GM18505 (cell line): ENCODE results near the gene AHNAK2.
"Not testable (repeated sequence)": the region's sequence is repeated elsewhere in the genome, so short reads cannot be mapped to it uniquely, and the experiment has no call there.

ENCODE experiments used
- ATAC-seq: cut with Tn5 transposase; IDR thresholded peaks from one replicate; pipeline ENCODE4 v1.9.1; 2021; ENCODE audit not compliant: unreplicated experiment
- POLR2A ChIP-seq: IDR thresholded peaks from 4 replicates; pipeline ENCODE4 v1.6.1; 2011; ENCODE audit warnings: borderline replicate concordance; ENCODE audit not compliant: insufficient read depth, insufficient read length; ENCODE audit errors: extremely low read depth

The AHNAK2 gene

GRCh38 chr14:104924421-104925213 lies 53.6 kb downstream of the AHNAK2 start, which contains the start of gene PLD4:
TSS of gene PLD4 (plus strand) at chr14:104924879. CDS start at chr14:104927141, 2,262 bp downstream.
- no peak for ATAC-seq
- TF ChIP-seq POLR2A: peak; percentile 41

DNA sequence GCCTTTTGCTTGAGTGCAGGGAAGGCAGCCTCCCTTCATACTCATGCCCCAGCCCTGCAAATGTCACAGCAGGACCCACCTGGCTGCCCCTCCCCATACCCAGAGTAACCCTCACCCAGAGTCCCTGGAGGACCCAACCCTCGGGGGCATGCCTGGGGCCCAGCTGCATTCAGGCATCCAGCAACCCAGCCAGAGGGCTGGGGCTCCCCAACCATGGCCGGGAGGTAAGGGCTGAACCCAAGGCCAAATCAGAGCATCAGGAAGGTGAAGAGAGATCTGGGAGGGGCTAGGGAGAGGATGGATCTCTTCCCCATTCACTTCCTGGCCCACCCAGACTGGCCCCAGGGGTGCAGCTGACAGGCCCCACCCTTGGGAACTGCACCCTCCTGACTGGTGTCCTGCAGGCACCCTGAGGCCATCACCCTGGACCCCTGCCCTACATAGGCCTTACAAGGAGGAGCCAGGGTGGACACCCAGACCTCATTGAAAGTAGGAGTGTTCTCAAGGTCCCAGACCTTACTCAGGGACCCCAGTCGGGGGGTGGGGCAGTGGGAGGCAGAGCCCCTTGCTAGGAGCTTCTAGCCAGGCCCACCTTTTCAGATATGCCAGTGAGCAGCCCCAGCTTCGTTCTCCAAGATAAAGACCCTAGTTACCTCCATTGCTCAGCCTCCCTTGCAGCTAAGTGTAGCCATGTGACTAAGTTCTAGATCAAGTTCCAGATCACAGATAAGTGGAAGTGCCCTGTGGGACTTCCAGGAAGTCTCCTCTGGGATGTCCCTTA lies 54.3 kb downstream of the AHNAK2 start:
- no peak for ATAC-seq
- TF ChIP-seq POLR2A: no peak

DNA sequence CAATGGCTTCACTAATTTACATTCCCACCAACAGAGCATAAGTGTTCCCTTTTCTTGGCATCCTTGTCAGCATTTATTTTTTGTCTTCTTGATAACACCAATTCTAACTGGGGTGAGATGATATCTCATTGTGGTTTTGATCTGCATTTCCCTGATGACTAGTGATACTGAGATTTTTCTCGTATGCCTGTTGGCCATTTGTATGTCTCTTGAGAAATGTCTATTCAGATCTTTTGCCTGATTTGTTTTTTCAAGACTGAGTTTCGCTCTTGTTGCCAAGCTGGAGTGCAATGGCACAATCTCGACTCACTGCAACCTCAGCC lies 58.2 kb downstream of the AHNAK2 start:
- no peak for TF ChIP-seq POLR2A
- ATAC-seq: no peak

- not testable (repeated sequence) for ATAC-seq
Measured at GRCh38 chr14:104919152-104919992, 58.8 kb downstream of the AHNAK2 start.

DNA sequence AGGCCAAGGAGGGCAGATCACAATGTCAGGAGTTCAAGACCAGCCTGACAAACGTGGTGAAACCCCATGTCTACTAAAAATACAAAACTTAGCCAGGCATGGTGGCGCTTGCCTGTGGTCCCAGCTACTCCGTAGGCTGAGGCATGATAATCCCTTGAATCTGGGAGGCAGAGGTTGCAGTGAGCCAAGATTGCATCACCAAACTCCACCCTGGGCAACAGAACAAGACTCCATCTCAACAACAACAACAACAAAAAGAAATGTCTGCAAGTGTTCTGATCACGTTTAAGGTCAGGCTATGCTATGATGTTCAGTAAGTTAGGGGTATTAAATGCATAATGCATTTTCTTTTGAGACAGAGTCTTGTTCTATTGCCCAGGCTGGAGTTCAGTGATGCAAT lies 60.2 kb downstream of the AHNAK2 start:
- ATAC-seq: no peak
- no peak for TF ChIP-seq POLR2A

GRCh38 chr14:104917116-104917515 lies 61.1 kb downstream of the AHNAK2 start:
- TF ChIP-seq POLR2A: no peak
- ATAC-seq: no peak

GRCh38 chr14:104913435-104913834 lies 64.7 kb downstream of the AHNAK2 start:
- ATAC-seq: no peak
- TF ChIP-seq POLR2A: no peak

GRCh38 chr14:104912053-104912452 lies 66.1 kb downstream of the AHNAK2 start:
- no peak for TF ChIP-seq POLR2A
- ATAC-seq: no peak

DNA sequence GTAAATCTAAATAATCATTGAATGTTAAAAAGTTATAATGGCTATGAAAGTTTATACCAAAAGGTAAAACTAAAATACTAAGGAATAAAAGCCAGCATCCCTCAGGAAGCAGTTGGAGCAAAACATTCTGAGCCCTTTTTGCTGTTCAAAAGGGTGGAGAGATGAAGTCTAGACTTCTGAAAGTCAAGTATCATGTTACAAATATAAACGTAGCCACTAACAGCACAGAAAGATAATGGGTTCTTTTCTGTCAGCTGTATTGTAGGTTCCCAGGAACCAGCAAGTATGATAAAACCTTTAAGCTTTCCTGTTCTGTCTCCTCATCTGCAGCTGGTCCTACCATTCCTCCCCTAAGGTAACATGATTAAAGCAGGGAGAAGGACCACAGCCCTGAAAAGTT lies 69.9 kb downstream of the AHNAK2 start:
- no peak for TF ChIP-seq POLR2A
- ATAC-seq: no peak

DNA sequence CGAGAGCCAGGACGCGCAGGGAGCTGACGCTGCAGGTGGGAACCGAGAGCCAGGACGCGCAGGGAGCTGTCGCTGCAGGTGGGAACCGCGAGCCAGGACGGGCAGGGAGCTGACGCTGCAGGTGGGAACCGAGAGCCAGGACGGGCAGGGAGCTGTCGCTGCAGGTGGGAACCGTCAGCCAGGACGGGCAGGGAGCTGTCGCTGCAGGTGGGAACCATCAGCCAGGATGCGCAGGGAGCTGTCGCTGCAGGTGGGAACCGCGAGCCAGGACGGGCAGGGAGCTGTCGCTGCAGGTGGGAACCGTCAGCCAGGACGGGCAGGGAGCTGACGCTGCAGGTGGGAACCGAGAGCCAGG lies 72.6 kb downstream of the AHNAK2 start:
- not testable (repeated sequence) for ATAC-seq

- ATAC-seq: not testable (repeated sequence)
Measured at GRCh38 chr14:104904650-104905578, 73.3 kb downstream of the AHNAK2 start.

- ATAC-seq: no peak
- TF ChIP-seq POLR2A: no peak
Measured at GRCh38 chr14:104903990-104904389, 74.2 kb downstream of the AHNAK2 start.
